ENCODE measurements around the gene HNF1A.

- TF ChIP-seq CTCF (IDR thresholded peaks at IDR 0.05; ENCODE audit: low read depth, low read length, missing input control) (no peak), EGR1 (IDR thresholded peaks at IDR 0.05; ENCODE audit: low read depth in 2 of 2) (no peak), RAD21 (IDR thresholded peaks at IDR 0.05) (no peak), HNF4A (conservative IDR thresholded peaks at IDR 0.05) (no peak), GABPA (IDR thresholded peaks at IDR 0.05 in 1 of 2, conservative IDR thresholded peaks at IDR 0.05 in 1 of 2) (no peak), ATF3 (IDR thresholded peaks at IDR 0.05) (no peak), RXRA (IDR thresholded peaks at IDR 0.05) (no peak), REST (IDR thresholded peaks at IDR 0.05) (no peak), YY1 (IDR thresholded peaks at IDR 0.05) (no peak), ZBTB33 (IDR thresholded peaks at IDR 0.05) (no peak)
- TF ChIP-seq, protein P1, sequence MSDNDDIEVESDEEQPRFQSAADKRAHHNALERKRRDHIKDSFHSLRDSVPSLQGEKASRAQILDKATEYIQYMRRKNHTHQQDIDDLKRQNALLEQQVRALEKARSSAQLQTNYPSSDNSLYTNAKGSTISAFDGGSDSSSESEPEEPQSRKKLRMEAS (IDR thresholded peaks at IDR 0.05) = no peak
Measured at GRCh38 chr12:120955232-120955631, 23.1 kb upstream of the HNF1A start.
